Esophagus (tissue), 2 donors: Measurements from ENCODE around the gene VDR. TPM values are rescaled to one million over a fixed set of nuclear protein-coding genes. Genes with fewer than 3 reads are reported as not detected.

Experiments used
- H3K27ac ChIP-seq, 2 donors: one replicate each; pipeline ENCODE4 v1.5.1; 2013; ENCODE audit warnings: low read depth in 2 of 2, mild to moderate bottlenecking in 2 of 2, inconsistent platforms in 1 of 2, low read length in 1 of 2, moderate library complexity in 1 of 2
- H3K27me3 ChIP-seq, 2 donors: one replicate each; pipeline ENCODE4 v1.6.1; 2013; ENCODE audit warnings: low read length in 2 of 2, control low read depth in 1 of 2, mild to moderate bottlenecking in 1 of 2; ENCODE audit not compliant: insufficient read depth in 2 of 2, control insufficient read depth in 1 of 2
- H3K36me3 ChIP-seq, 2 donors: one replicate each; pipeline ENCODE4 v1.6.1; 2013; ENCODE audit warnings: low read length in 1 of 2; ENCODE audit not compliant: control insufficient read depth in 2 of 2, insufficient read depth in 2 of 2
- H3K4me1 ChIP-seq, 2 donors: one replicate each; pipeline ENCODE4 v1.6.1; 2013; ENCODE audit warnings: low read length in 1 of 2; ENCODE audit not compliant: control insufficient read depth in 2 of 2, insufficient read depth in 2 of 2
- H3K4me3 ChIP-seq, 2 donors: one replicate each; pipeline ENCODE4 v1.5.1; 2013; ENCODE audit warnings: low read length in 2 of 2, mild to moderate bottlenecking in 2 of 2, low read depth in 1 of 2, moderate library complexity in 1 of 2
- H3K9me3 ChIP-seq, 2 donors: one replicate each; pipeline ENCODE4 v1.6.1; 2013; ENCODE audit warnings: mild to moderate bottlenecking in 2 of 2, low read depth in 1 of 2, low read length in 1 of 2, moderate library complexity in 1 of 2; ENCODE audit not compliant: control insufficient read depth in 2 of 2, insufficient read depth in 1 of 2
- WGBS, 2 donors: extraction: QIAGEN DNeasy Blood & Tissue Kit; methylation state at CpG; one replicate each; pipeline ENCODE4 v1.1.7; 2013; 5-methylcytosine and 5-hydroxymethylcytosine counted together
- polyA plus RNA-seq, 2 donors: library from polyadenylated mRNA; stranded (reverse); fragments of 200-250 nt; gene quantifications; one replicate each; pipeline ENCODE4 v1.2.3, GENCODE V29; 2013
- donor health status: healthy with polysubstance abuse.
- donor health status: Bipolar disorder and iron deficiency.

Gene VDR
- polyA plus RNA-seq, 2 donors = 8.8 to 10.8 TPM

GRCh38 chr12:47943623-47944340 is 39.0 kb upstream of the VDR start:
- WGBS, 2 donors = 59 to 60% methylated on average over 12 of the region's 12 CpGs
- Histone ChIP-seq H3K9me3 (no peaks in the 10 kb centered on the region), H3K27me3 (no peaks in the 10 kb centered on the region), H3K4me3 (no peak overlapping the region), H3K4me1 (peaks cover 0 to 12% of the 10 kb centered on the region in 2 donors), H3K27ac (no peak overlapping the region), H3K36me3 (no peaks in the 10 kb centered on the region)

GRCh38 chr12:47942614-47943225 is 37.9 kb upstream of the VDR start:
- Histone ChIP-seq H3K36me3 (no peaks in the 10 kb centered on the region), H3K9me3 (no peaks in the 10 kb centered on the region), H3K4me3 (no peak overlapping the region), H3K27ac (no peak overlapping the region), H3K4me1 (peaks cover 0 to 9% of the 10 kb centered on the region in 2 donors), H3K27me3 (no peaks in the 10 kb centered on the region)
- 62 to 71% methylated on average over 31 of the region's 31 CpGs for WGBS, 2 donors

- H3K27ac ChIP-seq = no peak overlapping the region
- H3K9me3 ChIP-seq = no peaks in the 10 kb centered on the region
- peaks cover 0 to 9% of the 10 kb centered on the region in 2 donors for H3K4me1 ChIP-seq
- H3K27me3 ChIP-seq = no peaks in the 10 kb centered on the region
- WGBS, 2 donors = 53 to 60% methylated on average over 26 to 40 of the region's 40 CpGs
- H3K4me3 ChIP-seq = no peak overlapping the region
- H3K36me3 ChIP-seq = no peaks in the 10 kb centered on the region
Observed at GRCh38 chr12:47941871-47942613, 37.2 kb upstream of the VDR start.

- Histone ChIP-seq H3K27me3 (no peaks in the 10 kb centered on the region), H3K4me1 (peaks cover 0 to 9% of the 10 kb centered on the region in 2 donors), H3K4me3 (no peak overlapping the region), H3K9me3 (no peaks in the 10 kb centered on the region), H3K36me3 (no peaks in the 10 kb centered on the region), H3K27ac (no peak overlapping the region)
- WGBS, 2 donors = 90 to 91% methylated on average over 9 of the region's 9 CpGs
Observed at GRCh38 chr12:47941475-47941780, 36.6 kb upstream of the VDR start.

- WGBS, 2 donors = 90 to 92% methylated on average over 10 of the region's 10 CpGs
- H3K27ac ChIP-seq = no peak overlapping the region
- H3K36me3 ChIP-seq = no peaks in the 10 kb centered on the region
- H3K9me3 ChIP-seq = no peaks in the 10 kb centered on the region
- peaks cover 0 to 9% of the 10 kb centered on the region in 2 donors for H3K4me1 ChIP-seq
- no peak overlapping the region for H3K4me3 ChIP-seq
- no peaks in the 10 kb centered on the region for H3K27me3 ChIP-seq
Observed at GRCh38 chr12:47940773-47941474, 36.1 kb upstream of the VDR start.

GRCh38 chr12:47939009-47939601 is 34.3 kb upstream of the VDR start:
- H3K36me3 ChIP-seq = no peaks in the 10 kb centered on the region
- no peaks in the 10 kb centered on the region for H3K9me3 ChIP-seq
- no peak overlapping the region for H3K27ac ChIP-seq
- H3K4me1 ChIP-seq = peaks cover 0 to 6% of the 10 kb centered on the region in 2 donors
- no peaks in the 10 kb centered on the region for H3K27me3 ChIP-seq
- 73 to 85% methylated on average over 6 of the region's 6 CpGs for WGBS, 2 donors
- no peak overlapping the region for H3K4me3 ChIP-seq

GRCh38 chr12:47938594-47938993 is 33.8 kb upstream of the VDR start:
- Histone ChIP-seq H3K9me3 (no peaks in the 10 kb centered on the region), H3K27ac (no peak overlapping the region), H3K36me3 (no peaks in the 10 kb centered on the region), H3K4me1 (peaks cover 0 to 6% of the 10 kb centered on the region in 2 donors), H3K4me3 (no peak overlapping the region), H3K27me3 (no peaks in the 10 kb centered on the region)
- WGBS, 2 donors = 93 to 94% methylated on average over 4 of the region's 4 CpGs

GRCh38 chr12:47938093-47938492 is 33.3 kb upstream of the VDR start:
- Histone ChIP-seq H3K36me3 (no peaks in the 10 kb centered on the region), H3K4me3 (no peak overlapping the region), H3K27ac (no peak overlapping the region), H3K4me1 (peaks cover 0 to 2% of the 10 kb centered on the region in 2 donors), H3K27me3 (no peaks in the 10 kb centered on the region), H3K9me3 (no peaks in the 10 kb centered on the region)
- WGBS, 2 donors = 96% methylated on average over 1 of the region's 1 CpG

- Histone ChIP-seq H3K4me1 (no peaks in the 10 kb centered on the region), H3K9me3 (no peaks in the 10 kb centered on the region), H3K27ac (no peak overlapping the region), H3K4me3 (no peak overlapping the region), H3K27me3 (no peaks in the 10 kb centered on the region), H3K36me3 (no peaks in the 10 kb centered on the region)
- WGBS, 2 donors = 54 to 58% methylated on average over 9 of the region's 9 CpGs
Observed at GRCh38 chr12:47935184-47935583, 30.4 kb upstream of the VDR start.
